SIG-M5 (cell line): ENCODE data around the gene B3GALT5.

Experiments
- DNase-seq: peaks from one replicate; lab custom pipeline; 2025; lab: John Stamatoyannopoulos, UW

The B3GALT5 gene

DNA sequence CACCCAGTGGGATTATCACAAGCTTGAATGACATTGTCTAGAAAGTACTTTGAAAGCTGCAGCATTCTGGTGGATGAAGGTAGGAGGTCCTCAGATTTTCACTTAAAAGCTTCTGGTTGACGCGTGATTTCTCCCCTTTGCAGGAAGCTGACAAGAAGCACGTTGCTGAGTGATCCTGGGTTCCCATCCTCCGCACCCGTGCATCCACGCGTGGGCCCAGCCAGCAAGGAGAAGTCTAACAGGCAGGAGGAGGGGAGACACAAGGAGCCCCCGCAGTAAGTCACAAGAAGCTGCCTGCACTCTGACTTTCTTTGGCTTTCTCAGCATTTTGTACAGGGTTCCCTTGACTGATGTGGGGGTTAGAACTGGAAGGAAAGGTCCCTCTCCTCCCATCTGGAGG lies 7.8 kb upstream of the B3GALT5 start:
- no peak for DNase-seq

DNA sequence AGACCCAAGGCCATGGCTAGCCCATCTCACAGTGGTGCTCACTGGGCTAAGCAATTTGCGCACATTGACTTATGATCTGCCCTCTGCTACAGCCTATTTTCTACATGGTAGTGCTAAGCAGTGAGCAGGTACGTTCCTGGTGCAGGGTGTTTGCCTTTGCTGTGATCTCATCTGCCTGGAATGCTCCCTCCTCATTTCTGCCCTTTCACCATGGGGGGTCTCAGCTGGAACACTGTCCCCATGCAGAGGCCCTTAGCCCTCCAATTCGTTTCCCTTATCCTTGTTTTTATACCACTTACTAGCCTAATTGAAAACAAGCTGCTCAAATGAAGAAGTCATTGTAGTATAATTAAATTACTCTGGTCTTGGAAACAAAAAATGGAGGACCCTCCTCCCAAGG lies 2.0 kb upstream of the B3GALT5 start:
- DNase-seq = no peak

DNA sequence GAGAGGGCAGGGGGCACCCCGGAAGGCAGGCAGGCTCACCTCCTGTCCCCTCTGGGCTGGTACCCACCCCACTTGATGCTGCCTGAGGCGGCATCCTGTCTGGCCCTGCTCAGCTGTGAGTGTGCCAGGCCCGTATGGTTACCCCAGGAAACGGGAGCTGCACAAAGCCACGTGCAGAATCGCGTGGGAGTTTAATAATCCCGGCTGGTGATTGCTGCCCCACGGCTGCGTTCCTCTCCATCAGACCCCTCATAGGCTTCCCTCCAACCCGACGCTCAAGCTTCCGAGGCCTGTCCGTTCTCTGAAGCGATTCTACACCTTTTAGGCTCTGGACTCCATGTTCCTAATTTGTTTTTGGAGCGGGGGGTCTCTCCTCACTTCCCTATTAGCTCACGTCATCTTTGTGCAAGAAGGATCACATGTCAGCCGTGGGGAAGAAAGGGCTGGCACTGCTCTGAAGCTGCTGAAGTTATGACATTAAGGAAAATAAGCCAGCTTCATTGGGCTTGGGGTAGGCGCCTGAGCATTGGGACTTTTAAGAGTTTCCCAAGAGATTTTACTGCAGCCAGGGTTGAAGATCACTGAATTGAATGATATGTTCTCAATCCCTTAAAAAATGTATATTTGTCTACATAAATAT lies 1.1 kb upstream of the B3GALT5 start:
- DNase-seq = no peak

DNA sequence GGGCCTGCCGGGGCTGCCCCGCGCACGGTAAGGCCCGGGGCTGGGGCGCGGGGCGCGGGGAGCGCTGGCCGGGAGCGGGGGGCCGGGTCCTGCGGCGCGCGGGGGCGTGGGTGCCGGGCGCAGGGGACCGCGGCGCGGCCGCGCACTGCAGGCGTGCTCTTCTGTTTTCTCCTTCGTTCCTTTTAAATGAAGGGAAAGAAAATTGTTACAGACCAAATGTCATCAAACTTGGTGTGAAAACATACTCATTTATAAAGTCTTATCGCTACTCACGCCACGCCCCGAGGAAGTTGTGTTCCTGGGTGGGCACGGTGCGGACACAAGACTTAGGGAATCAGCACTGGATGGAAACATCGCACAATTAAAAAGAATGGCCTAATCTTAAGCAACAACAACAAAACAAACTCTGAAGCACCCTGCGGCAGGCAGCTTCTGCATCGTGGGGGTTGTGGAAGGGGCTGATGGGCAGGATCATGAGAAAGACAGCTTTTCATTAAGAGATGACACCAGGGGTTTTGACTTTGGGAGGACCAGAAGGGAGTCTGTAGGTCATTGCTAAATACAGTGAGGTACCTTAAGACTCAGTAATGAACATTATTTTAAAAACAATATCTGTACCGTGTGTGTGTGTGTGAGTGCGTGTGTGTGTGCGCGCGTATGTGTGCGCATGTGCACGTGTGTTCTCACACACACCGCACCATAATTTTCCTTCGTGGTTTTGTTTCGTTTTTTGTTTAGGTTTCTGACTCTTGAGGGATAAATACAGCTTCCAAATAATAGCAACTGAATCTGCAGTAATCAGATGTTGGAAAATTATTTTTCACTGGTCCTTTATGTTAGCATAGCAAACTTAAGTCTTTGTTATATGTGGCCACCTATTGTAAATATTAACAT lies 548 bp downstream of the B3GALT5 start:
- no peak for DNase-seq

DNA sequence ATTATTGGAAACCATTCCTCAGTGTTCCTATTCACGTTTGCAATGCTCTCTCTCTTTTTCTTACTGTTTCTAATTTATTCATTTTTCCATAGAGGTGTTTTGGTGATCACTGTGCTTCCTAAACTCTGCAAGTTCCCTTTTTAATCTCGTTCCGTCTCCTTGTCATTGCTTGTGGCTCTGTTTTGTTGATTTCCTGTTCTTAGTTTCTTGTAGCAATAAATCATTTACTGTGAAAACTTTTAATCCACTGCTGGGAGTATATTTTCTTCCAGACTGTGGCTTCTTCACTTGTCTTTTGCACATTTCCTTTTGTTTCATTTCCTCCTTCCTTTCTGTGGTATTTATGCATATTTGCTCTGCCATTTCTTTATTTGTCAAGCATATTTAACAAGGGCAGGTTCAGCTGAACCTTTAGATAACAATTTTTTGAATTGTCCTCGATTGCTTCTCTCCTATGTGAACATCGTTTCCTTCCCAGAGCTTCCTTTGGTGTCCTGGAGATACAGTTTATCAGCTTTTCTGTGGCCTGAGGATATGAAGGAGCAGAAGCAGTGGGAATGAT lies 3.6 kb downstream of the B3GALT5 start:
- no peak for DNase-seq

DNA sequence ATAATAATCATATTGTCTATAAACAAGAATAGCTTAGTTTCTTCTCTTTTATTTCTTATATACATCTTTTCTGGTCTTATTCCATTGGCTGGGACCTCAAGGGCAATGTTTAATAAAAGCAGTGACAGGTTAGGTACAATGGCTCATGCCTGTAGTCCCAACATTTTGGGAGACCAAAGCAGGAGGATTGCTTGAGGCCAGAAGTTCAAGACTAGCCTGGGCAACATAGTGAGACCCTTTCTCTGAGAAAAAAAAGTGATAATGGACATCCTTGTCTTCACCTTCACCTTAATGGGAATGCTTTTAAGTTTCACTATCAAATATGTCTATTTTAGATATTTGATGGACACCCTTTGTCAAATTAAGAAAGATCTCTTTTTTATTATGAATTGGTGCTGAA lies 8.1 kb downstream of the B3GALT5 start:
- DNase-seq = no peak

DNA sequence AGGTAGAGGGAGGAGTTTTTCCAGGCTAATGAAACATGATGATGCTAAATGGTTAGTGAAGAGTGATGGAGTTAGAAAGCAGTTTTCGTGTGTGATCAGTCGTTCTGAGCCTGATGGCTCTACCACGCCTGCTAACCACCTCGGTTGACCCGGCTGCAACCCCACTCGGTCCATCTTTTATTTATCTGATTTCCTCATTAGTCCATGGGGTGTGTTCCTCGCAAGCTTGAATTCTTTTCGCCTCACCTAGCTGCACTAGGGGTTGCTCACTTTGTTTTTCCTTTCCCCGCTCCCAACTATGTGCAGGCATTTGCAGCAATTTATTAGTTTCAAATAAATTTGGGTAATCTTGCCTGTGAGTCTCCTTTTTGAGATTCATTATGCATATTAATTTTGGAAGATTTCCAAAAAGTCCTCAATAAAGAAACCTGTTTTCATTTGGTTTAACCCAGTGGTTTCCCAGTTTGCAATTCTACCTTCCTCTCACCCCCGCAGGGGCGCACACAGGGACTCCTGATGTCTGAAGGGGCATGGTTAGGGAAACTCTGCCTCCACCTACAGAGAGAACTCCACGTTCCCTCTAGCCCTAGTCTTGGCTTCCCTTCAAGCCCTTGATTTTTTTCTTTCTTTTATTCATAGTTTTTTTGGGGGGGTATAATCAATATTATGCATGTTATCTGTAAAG lies 12.6 kb downstream of the B3GALT5 start:
- no peak for DNase-seq

DNA sequence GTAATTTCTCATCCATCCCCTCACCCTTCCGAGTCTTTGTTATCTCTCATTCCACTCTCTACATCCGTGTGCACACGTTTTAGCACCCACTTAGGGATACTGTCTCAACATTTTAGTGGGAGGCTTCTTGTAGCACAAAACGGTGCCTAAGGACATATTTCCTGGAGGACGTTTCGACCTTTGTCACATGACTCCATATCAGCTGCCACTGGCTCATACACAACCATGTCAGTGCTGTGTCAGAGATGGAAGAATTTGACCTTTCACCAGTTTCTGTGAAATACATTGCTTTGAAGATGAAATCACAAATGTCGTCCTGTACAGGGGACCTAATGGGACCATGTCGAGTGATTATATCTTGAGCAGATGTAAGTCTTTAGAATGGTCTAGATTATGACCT lies 15.6 kb downstream of the B3GALT5 start:
- DNase-seq = no peak

DNA sequence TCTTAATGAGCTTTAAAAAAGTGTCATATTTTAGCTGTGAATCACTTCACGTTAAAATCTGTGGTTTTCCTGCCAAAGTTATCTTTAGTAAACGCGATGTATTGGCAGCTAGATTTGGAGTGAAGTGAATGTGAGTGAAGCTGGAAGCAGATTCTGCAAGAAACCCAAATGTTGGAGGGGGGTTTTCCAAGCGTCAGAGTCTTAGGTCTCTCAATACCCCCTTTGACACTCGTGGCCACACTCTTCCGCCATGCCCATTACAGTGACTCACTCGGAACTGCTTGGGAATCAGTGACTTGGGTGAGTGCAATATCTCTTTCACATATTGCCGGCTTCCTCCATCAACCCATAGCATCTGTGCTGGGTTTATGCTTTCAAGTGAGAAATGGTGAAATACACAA lies 17.5 kb downstream of the B3GALT5 start:
- DNase-seq = no peak

DNA sequence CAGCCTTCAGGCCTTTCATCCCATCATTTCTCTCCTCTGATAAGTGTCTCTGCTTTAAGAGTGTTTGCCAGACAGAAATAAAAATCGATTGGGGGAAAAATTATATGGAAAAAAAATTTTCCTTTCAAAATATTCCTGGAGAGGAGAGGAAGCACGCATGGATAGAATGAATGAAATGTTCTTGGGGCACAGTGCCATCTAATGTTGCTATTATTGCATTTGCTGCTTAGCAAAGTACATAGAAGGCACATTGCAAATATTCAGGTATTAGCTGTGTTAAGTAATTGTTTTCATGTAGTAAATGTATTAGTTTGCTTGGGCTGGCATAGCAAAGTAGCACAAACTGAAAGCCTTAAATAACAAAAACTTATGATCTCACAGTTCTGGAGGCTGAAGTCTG lies 18.1 kb downstream of the B3GALT5 start:
- no peak for DNase-seq

DNA sequence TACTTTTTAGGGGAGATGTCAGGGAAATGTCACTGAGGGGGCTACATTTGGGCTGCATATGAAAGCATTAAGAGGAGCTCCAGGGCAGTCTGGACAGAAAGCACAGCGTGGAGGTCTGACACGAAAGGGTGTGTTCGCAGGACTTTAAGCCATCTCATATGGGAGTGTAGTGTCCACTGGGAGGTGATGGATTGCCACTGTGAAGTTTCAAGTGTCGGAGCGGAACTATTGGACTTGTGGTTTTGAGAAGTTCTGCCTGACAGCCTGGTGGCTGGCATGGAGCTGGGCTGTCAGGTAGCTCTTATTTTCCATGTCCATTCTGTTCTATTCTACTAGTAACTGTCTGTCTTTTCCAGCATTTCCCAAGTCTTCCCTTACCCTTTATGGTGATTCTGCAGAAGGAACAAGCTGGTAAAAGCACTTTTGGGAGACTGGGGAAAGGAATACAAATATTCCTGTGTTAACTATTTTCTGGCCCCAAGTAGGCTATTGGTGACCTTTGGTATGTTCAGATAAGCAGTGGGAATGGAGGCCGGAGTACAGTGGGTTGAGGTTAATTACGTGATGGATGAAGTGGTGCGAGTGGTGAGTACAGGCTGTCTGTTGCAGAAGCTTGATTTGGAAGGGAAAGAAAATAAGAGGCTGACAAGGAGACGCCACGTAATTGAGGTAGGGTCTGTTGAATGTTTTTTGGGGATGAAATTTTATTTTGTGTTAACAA lies 19.3 kb downstream of the B3GALT5 start:
- no peak for DNase-seq

DNA sequence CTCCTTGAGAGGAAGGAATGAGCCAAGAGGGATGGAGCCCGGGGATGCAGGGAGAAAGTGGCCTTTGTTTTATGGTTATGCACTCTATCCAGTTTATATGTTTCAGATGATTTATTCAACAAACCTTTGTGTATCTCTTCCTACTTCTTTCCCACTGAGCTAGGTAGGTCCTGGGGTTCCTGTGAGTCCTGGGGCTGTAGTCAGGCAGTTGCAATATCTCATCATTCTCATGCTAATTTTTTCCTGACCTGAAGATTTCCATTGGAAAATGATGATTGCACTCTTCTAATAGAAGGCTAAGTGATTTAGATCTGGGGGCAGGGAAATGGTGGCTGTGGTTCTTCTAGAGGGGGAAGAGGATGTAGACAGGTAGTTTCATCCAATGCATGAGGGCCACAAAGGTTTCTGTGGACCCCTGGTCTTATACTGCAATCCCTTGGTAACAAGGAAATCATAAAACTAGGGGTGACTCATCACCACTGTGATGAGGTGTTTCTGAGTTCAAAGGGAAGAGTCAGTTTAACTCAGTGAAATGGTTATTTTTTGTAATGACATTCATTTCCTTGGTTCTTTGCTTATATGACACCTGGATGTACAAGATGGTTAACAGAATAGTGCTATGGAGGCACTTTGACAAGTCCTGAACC lies 20.2 kb downstream of the B3GALT5 start:
- DNase-seq = no peak

DNA sequence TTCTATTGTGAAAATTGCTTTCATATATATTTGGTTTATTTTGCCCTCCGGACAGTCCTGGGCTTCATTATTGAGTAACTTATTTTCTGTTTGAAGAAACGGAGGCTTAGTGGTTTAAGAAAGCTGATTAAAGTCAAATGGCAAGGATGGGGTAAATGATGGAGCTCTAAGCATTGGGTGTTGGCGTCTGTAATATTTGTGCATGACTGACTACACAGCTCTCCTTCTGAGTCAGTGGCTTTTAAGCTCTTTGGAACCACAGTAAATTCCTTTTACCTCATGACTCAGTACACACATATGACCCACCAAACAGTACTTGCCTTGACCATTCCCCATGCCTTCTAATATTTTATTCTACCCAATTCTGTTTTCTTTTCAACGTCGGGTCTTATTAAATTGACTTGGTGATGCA lies 21.0 kb downstream of the B3GALT5 start:
- no peak for DNase-seq

DNA sequence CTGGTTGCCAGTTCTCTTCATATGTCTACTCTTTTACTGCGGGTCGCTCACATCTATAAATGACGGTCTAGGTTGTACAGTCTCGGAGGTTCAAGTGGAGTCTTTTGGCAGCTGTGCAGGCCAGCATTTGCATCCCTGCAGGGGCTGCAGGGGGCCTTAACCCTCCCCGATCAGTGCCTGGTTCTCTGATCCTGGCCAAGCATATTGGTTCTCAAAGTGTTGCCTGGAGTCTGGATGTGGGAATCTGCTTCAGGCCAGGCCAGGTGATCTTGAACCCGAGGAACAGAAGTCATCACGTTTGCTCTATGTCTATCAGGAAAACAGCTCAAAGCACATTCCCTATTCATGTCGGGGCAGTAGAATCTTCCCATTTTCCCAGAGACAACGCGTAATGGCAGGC lies 21.8 kb downstream of the B3GALT5 start:
- no peak for DNase-seq

DNA sequence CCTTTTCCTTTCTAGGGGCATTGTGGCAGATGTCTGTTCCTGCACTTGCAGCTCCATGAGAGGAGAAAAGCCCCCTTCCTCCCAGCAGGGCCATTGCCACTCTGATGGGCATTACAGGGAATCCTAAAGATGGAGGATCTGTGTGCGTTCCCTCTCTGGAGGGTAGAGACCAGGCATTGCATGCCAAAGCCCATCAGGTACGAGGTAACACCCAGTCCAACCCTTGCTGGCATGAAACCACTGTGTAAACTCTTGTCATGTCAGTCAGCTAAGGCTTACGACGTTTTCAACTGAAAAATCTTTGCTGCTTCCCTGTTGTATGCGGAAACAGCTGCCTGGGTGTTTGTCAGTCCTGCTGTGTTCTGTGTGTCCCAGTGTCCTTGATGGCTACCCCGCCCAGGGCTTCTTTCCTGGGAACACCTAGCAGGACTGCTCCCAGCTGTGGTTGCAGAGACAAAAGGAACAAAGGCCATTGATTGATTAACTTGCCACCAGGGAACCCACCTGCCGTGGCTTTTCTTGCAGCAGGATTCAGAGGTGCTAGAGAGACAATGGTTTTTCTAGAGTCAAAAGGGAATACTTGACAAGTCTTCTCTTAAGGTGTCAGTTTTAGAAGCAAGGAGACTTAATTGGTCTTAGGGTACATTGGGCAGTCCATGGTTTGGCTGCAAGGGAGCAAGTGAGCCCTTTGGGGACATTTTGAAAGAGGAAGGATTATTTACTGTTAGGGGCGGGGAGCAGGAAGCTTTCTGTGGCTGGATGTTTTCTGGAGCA lies 24.6 kb downstream of the B3GALT5 start:
- DNase-seq = no peak

DNA sequence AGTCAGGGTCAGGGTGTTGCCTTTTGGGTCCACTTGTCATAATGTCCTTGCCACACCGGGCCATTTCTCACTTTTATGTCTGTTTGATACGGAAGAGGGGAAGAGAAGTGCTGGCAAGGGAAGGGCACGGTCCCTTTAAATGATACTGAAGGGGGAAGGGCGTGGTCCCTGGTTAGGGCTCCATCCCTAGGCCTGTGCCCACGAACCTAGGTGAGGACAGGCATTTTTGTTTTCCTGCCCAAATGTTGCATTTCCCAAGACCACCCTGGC lies 25.2 kb downstream of the B3GALT5 start:
- DNase-seq = no peak

DNA sequence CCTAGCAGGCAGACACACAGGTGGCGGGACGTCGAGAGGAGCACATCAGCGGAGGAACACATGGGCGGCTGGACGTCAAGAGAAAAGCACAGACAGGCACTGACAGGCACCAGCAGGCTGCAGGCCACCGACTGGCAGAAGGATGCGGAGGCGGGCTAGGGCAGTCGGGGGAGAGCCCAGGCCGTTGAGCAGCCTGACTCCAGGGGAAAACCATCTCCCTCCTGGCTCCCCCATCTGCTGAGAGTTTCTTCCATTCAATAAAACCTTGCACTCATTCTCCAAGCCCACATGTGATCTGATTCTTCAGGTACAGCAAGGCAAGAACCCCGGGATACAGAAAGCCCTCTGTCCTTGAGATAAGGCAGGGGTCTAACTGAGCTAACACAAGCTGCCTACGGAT lies 25.5 kb downstream of the B3GALT5 start:
- DNase-seq = no peak

DNA sequence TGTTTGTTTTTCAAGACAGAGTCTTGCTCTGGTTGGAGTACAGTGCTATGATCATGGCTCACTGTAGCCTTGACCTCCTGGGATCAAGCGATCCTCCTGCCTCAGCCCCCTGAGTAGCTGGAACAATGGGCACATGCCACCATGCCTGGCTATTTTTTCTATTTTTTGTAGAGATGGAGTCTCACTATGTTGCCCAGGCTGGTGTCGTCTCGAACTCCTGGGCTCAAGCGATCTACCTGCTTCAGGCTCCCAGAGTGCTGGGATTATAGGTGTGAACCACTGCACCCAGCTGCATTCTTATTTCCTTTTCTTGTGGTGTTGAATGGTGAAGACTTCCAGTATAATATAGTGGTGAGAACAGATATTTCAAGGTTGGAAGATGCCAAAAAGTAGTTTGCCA lies 28.0 kb downstream of the B3GALT5 start:
- no peak for DNase-seq

DNA sequence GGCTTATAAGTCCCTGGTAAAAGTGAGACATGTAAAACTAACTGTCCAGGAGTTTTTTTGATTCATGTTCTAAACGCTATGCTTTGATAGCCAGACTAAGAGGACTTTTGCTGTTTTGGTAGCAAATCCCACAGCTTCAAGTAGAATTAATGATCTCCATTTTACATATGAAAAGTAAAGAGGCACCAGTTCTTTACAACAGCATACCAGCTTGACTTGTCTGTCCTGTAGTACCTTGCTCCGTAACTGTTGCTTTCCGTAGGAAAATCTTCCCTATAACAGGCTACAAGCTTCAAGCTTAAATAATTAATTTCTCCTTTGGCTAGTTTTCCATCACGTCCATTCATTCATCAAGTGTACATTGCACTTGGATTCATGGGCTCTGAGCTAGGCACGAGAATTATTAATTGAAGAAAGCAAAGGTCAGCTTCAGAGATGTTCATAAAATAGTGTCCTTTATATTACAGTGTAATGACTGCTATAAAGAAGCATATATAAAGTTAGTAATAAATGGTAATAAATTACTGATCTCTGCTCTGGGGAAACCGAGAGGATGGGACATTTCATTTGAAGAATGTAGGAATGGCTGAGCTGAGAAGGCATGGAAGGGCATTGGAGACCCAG lies 29.2 kb downstream of the B3GALT5 start:
- no peak for DNase-seq

DNA sequence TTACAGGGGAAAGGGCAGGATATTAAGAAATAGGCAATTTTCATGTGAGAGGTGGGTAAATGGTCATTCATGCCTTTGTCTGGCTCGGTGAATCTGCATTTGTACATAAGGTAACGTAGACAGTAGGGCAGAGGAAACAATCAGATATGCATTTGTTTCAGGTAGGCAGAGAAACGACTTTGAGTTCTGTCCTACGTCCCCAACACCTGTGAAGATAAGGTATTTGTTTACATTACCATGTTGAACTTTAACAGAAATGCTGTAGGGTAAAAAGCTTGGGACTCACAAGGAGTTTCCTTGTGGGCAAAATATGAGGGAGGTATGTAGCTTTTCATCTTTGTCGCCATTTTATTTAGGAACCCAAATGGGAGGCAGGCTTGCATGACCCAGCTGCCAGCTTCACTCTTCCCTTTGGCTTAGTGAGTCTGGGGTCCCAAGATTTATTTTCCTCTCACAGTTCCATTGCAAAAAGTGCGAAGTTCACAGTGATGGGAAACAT lies 31.4 kb downstream of the B3GALT5 start:
- no peak for DNase-seq
